Stomach (tissue), 4 donors: Measurements from ENCODE around the gene PAFAH1B1.

ENCODE experiments used
- POLR2A ChIP-seq, 4 donors: fragments of 450-650 bp; IDR thresholded peaks; one replicate each; pipeline ENCODE4 v1.6.1; 2016; ENCODE audit warnings: antibody characterized with exemption in 4 of 4, control low read depth in 2 of 4, mild to moderate bottlenecking in 1 of 4, moderate library complexity in 1 of 4
- TF ChIP-seq, protein P1 (sequence below), 7 experiments: fragments of 450-650 bp in 4 of 7; fragments of 200-600 bp in 3 of 7; sonication (generic) in 3 of 7; IDR thresholded peaks; one replicate each; pipeline ENCODE4 v1.5.1; 2016 to 2019; ENCODE audit warnings: antibody characterized with exemption in 7 of 7, control low read depth in 2 of 7, mild to moderate bottlenecking in 1 of 7

DNA sequence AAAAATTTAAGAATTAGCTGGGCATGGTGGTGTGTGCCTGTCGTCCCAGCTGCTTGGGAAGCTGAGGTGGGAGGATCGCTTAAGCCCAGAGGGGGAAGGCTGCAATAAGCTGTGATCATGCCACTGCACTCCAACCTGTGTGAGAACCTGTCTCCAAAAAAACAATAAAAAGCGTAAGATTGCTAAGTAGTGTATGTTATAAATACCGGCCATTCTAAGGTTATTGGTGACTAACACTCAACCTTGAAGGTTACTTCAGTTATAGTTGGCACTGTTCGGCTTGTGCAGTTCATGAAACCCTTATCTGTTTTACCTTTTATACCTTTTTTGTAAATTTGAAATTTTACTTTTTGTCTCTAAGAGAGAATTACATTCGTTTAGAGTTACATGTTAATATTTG is 44.0 kb downstream of the PAFAH1B1 start:
- no peak for TF ChIP-seq POLR2A (IDR thresholded peaks at IDR 0.05)
- TF ChIP-seq, protein P1, sequence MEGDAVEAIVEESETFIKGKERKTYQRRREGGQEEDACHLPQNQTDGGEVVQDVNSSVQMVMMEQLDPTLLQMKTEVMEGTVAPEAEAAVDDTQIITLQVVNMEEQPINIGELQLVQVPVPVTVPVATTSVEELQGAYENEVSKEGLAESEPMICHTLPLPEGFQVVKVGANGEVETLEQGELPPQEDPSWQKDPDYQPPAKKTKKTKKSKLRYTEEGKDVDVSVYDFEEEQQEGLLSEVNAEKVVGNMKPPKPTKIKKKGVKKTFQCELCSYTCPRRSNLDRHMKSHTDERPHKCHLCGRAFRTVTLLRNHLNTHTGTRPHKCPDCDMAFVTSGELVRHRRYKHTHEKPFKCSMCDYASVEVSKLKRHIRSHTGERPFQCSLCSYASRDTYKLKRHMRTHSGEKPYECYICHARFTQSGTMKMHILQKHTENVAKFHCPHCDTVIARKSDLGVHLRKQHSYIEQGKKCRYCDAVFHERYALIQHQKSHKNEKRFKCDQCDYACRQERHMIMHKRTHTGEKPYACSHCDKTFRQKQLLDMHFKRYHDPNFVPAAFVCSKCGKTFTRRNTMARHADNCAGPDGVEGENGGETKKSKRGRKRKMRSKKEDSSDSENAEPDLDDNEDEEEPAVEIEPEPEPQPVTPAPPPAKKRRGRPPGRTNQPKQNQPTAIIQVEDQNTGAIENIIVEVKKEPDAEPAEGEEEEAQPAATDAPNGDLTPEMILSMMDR (IDR thresholded peaks at IDR 0.05) = no peak
